BJ (cell line): ENCODE data around the gene SPTBN4. TPM values are rescaled to one million over a fixed set of nuclear protein-coding genes. Genes with fewer than 3 reads are reported as not detected.
"Not testable (repeated sequence)": the region's sequence is repeated elsewhere in the genome, so short reads cannot be mapped to it uniquely, and the experiment has no call there.

Source experiments
- CTCF ChIA-PET: fragments of 350-600 bp; formaldehyde crosslinking; extraction: SDS; loops from one replicate; lab custom pipeline; 2021; ENCODE audit warnings: antibody characterized with exemption, inconsistent platforms; lab: Yijun Ruan, JAX
- POLR2A ChIA-PET: fragments of 300-600 bp; sonication (Branson Sonifier 250); formaldehyde crosslinking; extraction: SDS; loops from one replicate; lab custom pipeline; 2021; ENCODE audit warnings: antibody characterized with exemption; lab: Charles Lee
- DNase-seq: peaks from one replicate; pipeline ENCODE4 v3.0.0-alpha.2; 2011; ENCODE audit warnings: low read depth
- H3K27me3 ChIP-seq: 2 replicates; pipeline ENCODE4 v1.6.0; 2011; ENCODE audit warnings: low read length; ENCODE audit not compliant: control insufficient read depth, insufficient read depth
- H3K36me3 ChIP-seq: 2 replicates; pipeline ENCODE4 v1.5.1; 2011; ENCODE audit warnings: low read length; ENCODE audit not compliant: control insufficient read depth, insufficient read depth
- H3K4me3 ChIP-seq: 2 replicates; pipeline ENCODE4 v1.5.1; 2011; ENCODE audit warnings: low read depth, mild to moderate bottlenecking, control low read depth, low read length
- CTCF ChIP-seq: IDR thresholded peaks from 2 replicates; pipeline ENCODE4 v1.5.1; 2011; ENCODE audit warnings: low read depth, mild to moderate bottlenecking, control low read depth, inconsistent platforms, low read length, moderate library complexity; ENCODE audit not compliant: insufficient read depth
- polyA plus RNA-seq: library from polyadenylated mRNA; depleted of rRNA; stranded (reverse); fragments of >200 nt; gene quantifications from 2 replicates; pipeline ENCODE4 v1.2.3, GENCODE V29; 2011

The SPTBN4 gene
- polyA plus RNA-seq, 1 experiment, result 0.93 TPM

- Histone ChIP-seq H3K27me3 (peaks cover 17% of the 10 kb centered on the region), H3K4me3 (no peak overlapping the region), H3K36me3 (no peaks in the 10 kb centered on the region)
- ChIA-PET POLR2A (interaction anchor here (0.7 kb wide), 1 partner anchor 36 kb away, joined by 4 read pairs; no protein-coding TSS in a partner anchor), CTCF (interaction anchor here (0.9 to 2.2 kb wide), 4 partner anchors 12 to 79 kb away, joined by 3 to 9 read pairs (median 6); no protein-coding TSS in a partner anchor)
- no peak for DNase-seq
- TF ChIP-seq CTCF, result no peak
Observed at GRCh38 chr19:40555978-40556689, 89.3 kb downstream of the SPTBN4 start.

DNA sequence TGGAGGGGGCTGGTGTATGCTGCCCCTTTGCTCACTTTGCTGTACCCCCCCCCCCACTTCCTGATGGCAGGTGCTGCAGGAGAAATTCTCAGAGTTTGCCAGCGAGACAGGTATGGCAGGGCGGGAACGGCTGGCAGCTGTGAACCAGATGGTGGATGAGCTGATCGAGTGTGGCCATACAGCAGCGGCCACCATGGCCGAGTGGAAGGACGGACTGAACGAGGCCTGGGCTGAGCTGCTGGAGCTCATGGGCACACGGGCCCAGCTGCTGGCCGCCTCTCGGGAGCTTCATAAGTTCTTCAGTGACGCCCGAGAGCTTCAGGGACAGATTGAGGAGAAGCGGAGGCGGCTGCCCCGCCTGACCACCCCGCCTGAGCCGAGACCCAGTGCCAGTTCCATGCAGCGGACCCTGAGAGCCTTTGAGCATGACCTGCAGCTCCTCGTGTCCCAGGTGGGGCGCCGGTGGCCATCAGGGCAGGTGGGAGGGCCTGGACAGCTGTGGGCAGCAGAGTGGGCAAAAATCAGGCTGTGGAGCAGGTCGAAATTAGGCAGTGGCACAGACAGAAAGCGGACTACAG, 90.2 kb downstream of the SPTBN4 start:
- DNase-seq, result no peak
- H3K4me3 ChIP-seq, result no peak overlapping the region
- peaks cover 17% of the 10 kb centered on the region for H3K27me3 ChIP-seq
- POLR2A ChIA-PET, result no interaction called here
- no peaks in the 10 kb centered on the region for H3K36me3 ChIP-seq
- TF ChIP-seq CTCF, result no peak
- CTCF ChIA-PET, result interaction anchor here (0.7 to 2.2 kb wide), 5 partner anchors 11 to 78 kb away, joined by 3 to 9 read pairs (median 3); no protein-coding TSS in a partner anchor

GRCh38 chr19:40559394-40559793, 92.6 kb downstream of the SPTBN4 start:
- Histone ChIP-seq H3K27me3 (peaks cover 8% of the 10 kb centered on the region), H3K36me3 (no peaks in the 10 kb centered on the region), H3K4me3 (no peak overlapping the region)
- no peak for TF ChIP-seq CTCF
- CTCF ChIA-PET, result interaction anchor here (0.5 to 2.5 kb wide), 4 partner anchors 17 to 41 kb away, joined by 3 to 8 read pairs (median 3); partner anchors contain the start of gene LTBP4
- no peak for DNase-seq
- POLR2A ChIA-PET, result no interaction called here

GRCh38 chr19:40560092-40560507, 93.3 kb downstream of the SPTBN4 start:
- H3K27me3 ChIP-seq, result peaks cover 3% of the 10 kb centered on the region
- no peak for TF ChIP-seq CTCF
- CTCF ChIA-PET, result interaction anchor here (0.6 to 2.5 kb wide), 3 partner anchors 18 to 337 kb away, joined by 3 to 8 read pairs (median 3); partner anchors contain the start of gene LTBP4
- POLR2A ChIA-PET, result no interaction called here
- H3K4me3 ChIP-seq, result no peak overlapping the region
- H3K36me3 ChIP-seq, result no peaks in the 10 kb centered on the region
- DNase-seq, result no peak

- ChIA-PET POLR2A (no interaction called here), CTCF (no interaction called here)
- H3K36me3 ChIP-seq, result no peaks in the 10 kb centered on the region
Observed at GRCh38 chr19:40561947-40562346, 95.1 kb downstream of the SPTBN4 start.

DNA sequence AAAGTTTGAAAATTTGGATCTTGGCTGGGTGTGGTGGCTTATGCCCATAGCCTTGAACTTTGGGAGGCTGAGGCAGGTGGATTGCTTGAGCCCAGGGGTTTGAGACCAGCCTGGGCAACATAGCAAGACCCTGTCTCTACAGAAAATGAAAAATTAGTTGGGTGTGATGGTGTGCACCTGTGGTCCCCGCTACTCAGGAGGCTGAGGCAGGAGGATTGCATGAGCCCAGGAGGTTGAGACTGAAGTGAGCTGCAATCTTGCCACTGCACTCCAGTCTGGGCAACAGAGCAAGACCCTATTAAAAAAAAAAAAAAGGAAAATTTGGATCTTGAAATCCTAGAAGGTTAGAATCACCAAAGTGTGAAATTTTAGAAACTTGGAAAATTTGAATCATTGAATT, 97.7 kb downstream of the SPTBN4 start:
- H3K27me3 ChIP-seq, H3K36me3 ChIP-seq, CTCF ChIA-PET, H3K4me3 ChIP-seq, DNase-seq, POLR2A ChIA-PET: not testable (repeated sequence)

More at GRCh38 chr19:40561947-40562346, 95.1 kb downstream of the SPTBN4 start:
- DNase-seq, result no peak
- peaks cover 5% of the 10 kb centered on the region for H3K27me3 ChIP-seq
- TF ChIP-seq CTCF, result no peak
- H3K4me3 ChIP-seq, result no peak overlapping the region
